Stimulated activated CD4-positive, alpha-beta T cell treated with anti-CD3 and anti-CD28 coated beads, Interleukin-2, amount 100 ng/mL, for 24 hours (primary cell): ENCODE measurements around the gene IL15RA.
"Not testable (repeated sequence)": the region's sequence is repeated elsewhere in the genome, so short reads cannot be mapped to it uniquely, and the experiment has no call there.

Experiments
- DNase-seq, 2 donors: peaks; one replicate each; pipeline ENCODE4 v3.0.0-alpha.2; 2020

The IL15RA gene

DNA sequence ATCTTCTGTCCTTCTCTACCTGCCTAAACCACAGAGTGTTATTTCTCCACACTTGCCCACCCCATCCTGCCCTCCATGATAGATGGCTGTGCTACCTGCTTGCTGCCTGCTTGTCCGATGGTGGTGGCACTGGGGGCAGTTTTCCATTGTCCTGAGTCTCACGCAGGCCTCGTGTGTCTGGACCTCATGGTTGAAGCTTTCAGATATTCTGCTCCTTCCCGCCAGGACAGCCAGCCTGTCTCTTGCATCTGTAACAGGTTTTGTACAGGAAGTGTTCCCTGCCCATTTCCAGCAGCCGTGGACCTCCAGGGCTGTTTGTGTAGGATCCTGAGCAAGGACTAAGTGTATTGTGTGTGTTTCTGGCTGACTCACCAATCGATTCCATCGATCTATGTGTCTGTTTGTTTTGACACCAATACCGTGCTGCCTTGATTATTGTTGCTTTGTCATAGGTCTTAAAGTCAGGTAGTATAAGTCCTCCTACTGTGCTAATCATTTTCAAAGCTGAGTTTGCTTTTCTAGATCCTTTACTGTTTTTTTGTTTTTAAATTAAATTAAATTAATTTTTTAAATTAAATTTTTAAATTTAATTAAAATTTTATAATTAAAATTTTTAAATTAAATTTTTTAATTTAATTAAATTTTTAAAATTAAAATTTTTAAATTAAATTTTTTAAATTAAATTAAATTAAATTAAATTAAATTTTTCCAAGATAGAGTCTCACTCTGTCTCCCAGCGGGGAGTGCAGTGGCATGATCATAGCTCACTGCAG is 8.5 kb downstream of the IL15RA start:
- DNase-seq, result peak in 1 of 2 donors; percentile 8

DNA sequence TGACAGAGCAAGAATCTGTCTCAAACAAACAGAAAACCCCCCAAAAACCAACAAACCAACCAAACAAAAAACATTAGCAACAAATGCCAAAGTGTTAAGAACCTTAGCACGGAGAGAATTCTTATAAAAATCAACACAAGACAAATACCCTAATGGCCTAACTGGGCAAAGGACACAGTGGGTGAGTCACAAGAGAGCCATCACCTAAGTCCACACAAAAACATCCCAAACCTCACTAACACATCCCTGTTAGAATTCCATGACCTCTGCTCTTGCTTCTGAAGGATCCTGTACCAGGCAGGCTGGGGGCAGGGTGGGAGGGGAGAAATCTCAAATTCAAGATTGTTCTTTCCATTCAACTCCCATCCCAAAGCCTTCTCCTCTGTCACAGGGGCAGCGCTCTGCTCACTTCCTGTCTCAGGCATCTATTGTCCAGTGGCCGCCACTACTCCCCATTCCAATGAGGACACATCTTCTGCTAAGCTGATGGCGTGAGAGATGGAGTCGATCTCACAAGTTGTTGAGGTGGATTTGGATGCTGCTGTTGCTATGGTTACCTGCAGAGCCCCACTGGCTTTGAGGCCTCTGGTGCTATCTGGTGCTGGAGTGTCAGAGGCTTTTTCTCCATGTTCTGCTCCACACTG is 9.2 kb downstream of the IL15RA start:
- peak in 1 of 2 donors; percentile 3 for DNase-seq

DNA sequence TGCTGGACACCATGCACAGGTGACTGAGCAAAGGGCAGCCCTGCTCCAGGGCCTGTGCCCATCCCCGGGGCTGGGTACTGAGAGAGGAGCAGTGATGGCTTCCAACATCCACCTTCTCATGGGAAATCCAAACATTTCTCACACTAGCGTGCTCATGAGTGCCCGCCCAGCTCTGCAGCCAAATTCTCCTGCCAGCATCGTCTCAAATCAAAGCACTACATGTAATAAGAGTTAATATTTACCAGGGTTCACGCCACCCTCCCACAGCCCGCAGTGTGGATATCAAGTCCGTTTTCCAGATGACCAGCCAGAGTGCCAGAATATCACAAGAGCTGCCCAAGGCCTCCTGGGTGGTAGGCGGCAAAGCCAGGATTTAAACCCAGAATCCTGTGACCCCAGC is 12.1 kb downstream of the IL15RA start:
- no peak for DNase-seq

DNA sequence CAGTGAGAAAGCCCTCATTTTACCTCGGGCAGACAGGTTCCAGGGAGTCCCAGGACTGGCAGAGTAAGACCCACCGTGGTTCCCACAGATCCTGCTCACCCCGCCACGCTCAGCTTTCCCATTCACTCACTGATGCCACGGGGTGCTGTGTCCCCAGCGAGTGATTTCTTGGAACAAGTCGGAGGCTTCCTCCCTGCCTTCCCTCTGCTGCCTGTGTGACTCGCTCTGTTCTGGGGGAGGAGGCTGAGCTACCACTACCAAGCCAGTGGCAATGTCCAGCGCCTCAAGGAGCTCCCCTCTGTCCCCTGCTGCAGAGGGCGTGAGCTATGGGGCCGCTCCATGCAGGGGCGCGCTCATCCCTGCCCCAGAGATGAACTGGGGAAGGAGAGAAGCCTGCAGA is 12.6 kb downstream of the IL15RA start:
- DNase-seq, result no peak

DNA sequence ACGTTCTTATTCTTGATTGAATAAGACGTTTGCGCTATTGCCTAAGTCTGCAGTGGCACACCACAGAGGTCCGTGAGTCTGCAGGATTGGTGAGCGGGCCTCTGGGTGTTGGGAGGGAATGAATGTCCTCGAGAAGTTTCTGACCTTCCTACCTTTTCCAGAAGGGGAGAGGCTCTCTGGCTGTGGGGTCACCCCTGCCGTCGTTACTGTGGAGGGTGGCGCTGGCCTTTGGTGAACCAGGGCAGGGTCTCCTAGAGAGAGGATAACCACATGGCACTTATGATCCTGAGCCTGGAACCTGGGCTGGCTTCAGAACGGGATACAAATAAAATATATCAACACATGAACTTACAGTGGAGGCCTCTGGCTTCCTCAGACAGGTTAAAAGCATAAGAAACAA is 13.8 kb downstream of the IL15RA start:
- no peak for DNase-seq

DNA sequence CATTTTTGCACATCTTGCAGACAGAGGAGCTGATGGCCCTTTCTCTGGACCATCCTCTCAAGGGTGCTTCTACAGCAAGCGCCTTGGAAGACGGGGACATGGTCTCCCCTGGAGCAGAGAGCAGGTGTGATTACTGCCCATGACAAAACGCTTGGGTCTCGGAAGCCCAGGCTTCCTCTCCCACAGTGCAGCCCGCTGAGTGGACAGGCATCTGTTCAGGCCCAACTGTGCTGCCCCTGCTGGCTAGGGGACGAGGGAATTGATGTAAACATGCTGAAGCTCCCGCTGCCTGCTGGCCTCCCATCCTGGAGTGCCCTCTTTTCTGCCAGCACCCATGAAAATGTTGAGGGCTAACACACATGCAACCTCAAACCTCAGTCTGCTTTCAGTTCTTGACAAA is 14.3 kb downstream of the IL15RA start:
- DNase-seq, result no peak

DNA sequence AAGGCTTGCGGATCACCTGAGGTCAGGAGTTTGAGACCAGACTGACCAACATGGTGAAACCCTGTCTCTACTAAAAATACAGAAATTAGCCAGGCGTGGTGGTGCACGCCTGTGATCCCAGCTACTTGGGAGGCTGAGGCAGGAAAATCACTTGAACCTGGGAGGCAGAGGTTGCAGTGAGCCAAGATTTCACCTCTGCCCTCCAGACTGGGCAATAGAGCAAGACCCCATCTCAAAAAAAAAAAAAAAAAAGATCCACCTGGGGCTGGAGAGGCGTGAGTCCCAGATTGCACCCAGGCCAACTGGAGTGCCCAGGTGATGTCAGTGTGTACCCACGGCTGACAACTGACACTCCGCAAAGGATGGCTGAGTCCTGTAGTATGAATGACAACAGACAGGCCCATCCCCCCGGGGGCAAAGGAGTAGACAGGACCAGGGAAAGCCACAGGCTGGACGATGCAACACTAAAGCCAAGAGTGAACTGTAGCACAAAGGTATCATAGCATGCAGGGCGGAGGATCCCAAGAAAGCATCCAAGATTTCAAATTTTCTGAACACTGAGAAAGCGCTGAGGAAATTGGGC is 14.9 kb downstream of the IL15RA start:
- not testable (repeated sequence) for DNase-seq

DNA sequence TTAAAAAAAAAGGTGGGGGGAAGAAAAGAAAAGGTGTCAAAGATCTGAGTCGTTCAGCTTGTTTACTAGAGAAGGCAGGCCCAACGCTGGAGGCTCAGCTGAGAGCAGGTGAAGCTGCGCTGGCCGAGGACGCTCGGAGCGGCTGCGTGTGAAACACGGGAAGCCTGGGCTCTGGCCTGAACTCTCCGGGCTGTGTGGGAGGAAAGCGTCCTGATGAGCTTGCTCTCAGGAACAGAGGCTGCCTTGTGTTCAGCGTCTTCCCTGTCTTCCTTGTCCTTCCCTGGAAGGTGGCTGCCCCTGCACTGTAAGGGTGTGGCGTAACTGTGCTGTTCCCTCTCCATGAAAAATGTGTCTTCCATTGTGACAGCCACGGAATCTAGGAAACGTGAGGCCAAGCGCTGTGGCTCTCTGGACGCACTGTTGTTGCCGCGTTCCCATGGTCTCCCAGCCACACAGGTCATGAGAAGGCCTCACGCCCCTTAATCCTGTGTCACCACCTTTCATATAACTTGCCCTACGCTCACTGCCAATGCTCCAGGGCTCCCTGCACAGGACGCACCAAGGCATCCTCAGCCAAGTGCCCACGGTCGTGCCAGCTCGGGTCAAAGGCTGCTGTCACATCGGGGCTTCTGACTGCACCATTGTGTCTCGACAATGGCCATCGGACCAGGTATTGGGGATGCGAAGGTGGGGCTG is 15.8 kb downstream of the IL15RA start:
- DNase-seq, result no peak

DNA sequence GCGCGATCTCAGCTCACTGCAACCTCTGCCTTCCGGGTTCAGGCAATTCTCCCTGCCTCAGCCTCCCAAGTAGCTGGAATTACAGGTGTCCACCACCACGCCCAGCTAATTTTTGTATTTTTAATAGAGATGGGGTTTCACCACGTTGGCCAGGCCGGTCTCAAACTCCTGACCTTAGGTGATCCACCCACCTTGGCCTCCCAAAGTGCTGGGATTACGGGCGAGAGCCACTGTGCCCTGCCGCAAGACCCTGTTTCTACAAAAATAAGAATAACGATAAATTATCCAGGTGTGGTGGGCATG is 16.4 kb downstream of the IL15RA start:
- not testable (repeated sequence) for DNase-seq

DNA sequence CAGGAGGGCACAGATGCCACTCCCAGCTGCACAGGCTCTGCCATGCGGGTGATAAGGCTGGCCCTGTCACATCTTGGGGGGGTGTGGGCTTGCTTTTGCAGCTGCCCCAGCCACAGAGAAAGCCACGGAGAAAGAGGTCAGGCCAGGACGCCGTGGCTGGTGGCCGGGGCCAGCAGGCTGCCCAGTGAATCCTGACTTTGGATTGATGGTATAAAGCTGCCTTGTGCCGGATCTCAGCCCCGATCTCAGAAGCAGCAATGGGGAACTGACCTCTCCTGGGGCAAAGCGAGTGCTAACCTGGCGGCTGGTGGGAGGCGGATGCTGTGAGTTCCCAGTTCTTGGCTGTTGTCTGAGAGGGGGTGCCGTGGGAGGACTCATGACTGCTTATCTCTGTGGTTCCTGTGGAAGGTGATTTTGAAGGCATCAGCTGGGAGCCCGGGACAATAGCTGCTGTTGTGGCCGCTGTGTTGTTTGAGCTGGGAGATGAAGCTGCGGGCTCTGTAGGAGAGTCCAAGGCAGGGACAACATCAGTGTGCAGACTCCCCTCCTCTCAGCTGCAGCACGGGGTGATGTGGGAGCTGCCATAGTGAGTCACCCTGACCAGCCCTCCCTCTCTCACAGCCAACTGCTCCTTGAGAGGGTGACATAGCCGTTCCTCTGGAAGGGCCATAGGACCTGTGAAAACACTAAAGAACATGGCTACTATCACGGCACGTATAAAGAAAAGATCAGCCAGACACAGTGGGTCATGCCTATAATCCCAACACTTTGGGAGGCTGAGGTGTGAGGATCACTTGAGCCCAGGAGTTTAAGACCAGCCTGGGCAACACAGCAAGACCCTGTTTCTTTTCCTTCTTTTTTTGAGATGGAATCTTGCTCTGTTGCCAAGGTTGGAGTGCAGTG is 17.0 kb downstream of the IL15RA start:
- no peak for DNase-seq

DNA sequence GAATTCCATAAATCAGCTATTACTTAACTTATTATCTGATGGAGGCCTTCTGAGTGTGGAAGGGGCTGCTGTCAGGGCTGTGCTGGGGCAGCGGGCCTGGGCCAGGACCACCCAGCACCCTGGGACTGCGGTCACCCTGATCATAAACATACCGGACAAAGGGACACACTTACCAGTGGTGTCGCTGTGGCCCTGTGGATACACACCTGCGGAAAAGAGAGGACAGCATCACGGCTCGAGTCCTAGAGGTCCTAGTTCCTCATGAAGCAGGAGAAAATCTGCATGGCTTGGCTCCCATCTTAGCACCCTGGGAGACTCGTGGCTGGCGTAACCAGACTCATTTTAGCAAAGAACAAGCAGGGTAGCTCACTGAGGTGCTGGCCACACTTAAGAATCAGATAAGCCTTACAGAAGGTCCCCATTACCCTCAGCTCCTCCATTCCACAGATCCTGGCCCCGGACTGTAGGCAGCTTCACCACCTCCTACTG is 17.7 kb downstream of the IL15RA start:
- no peak for DNase-seq

DNA sequence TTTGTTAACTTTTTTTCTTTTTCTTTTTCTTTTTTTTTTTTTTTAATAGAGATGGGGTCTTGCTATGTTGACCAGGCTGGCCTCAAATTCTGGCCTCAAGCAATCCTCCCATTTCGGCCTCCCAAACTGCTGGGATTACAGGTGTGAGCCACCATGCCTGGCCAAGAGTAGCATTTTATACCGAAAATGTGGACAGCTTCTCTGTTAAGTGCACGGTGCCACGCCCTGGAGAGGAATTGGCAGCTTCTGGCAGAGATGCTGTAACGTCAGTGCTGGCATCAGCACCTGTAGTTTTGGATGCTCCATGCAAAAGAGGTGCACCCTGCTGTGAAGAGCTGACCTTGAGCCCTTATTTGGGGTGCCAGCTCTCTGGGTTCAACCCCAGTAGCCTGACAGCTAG is 18.2 kb downstream of the IL15RA start:
- no peak for DNase-seq

DNA sequence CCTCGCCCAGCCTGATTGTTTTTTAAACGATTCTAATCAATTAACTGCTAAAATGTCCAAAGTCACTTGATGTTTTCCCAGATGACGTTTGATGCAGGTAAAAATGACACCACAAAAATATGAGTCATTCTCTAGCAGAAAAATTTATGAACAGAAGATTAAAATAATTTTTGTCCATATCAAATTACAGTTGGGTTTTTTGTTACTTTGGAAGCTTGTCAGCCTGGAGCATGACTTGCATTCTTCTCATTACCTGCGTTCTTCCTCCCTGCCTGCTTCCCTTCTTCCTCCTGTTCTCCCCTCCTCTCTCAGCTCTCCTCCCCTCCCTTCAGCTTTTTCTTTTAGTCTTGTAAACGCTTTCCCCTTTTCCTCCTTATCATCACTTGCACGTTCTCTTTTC is 18.7 kb downstream of the IL15RA start:
- DNase-seq, result no peak

DNA sequence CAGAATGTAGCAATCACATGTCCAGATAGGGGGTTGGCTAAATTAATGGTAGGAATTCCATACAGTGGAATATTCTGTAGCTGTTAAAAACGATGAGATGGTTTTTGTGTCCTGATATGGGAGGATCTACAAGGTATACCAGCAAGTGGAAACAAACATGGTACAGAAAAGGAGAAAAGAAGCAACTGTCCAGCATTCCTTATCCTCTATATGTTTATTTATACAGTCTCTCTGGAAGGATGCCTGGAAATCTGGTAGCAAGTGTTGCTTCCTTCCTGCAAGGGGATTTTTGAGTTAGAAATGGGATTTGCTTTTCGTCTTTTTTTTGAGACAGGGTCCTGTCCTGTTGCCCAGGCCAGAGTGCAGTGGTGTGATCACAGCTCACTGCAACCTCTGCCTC is 19.3 kb downstream of the IL15RA start:
- DNase-seq, result no peak

DNA sequence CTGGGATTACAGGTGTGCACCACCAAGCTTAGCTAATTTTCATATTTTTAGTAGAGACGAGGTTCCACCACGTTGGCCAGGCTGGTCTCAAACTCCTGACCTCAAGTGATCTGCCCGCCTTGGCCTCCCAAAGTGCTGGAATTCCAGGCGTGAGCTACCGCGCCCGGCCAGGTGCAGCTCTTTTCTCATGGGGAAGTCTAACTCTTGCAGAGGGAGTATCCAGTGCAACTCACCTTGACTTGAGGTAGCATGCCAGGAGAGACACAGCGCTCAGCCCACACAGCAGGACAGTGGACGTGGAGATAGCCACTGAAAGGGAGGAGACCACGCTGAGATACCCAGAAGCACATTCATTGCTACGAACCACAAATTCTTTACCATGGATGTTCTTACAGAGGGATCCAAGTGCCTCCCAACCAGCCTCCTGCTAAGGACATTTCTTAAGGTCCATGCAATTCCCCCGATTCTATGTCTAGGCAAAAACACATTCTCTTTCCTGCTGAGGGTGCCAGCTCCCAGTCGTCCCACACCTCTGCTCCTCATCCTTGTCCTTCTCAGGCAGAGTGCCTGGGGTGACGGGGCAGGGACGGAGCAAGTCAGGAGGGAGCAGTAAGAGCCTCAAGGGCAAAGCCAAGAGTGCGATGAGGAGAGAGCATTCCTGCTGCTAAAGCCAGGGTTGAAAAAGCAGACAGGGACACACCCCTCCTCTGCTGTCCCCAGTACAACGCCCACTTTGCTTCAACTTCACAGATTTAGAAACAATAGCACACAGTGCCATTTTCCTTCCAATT is 21.0 kb downstream of the IL15RA start:
- no peak for DNase-seq

DNA sequence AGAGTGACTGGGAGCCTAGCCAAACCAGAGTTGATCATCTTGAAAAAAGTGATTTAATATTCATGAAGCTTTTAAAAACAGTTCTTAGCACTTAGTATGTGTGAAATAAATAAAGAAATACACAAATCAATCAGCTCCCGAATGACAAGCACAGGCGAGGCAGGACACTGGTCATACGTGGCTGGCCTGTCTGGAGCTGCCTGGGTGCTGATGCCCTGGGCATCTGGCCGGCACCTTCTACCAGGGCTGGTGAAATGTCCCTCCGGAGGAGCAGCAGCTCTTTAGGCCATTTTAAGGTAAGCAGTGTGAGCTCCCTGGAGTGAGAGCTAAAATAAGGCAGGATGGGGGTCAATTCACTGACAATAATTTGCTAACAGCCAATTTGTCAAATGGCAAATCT is 23.7 kb downstream of the IL15RA start:
- DNase-seq, result no peak

DNA sequence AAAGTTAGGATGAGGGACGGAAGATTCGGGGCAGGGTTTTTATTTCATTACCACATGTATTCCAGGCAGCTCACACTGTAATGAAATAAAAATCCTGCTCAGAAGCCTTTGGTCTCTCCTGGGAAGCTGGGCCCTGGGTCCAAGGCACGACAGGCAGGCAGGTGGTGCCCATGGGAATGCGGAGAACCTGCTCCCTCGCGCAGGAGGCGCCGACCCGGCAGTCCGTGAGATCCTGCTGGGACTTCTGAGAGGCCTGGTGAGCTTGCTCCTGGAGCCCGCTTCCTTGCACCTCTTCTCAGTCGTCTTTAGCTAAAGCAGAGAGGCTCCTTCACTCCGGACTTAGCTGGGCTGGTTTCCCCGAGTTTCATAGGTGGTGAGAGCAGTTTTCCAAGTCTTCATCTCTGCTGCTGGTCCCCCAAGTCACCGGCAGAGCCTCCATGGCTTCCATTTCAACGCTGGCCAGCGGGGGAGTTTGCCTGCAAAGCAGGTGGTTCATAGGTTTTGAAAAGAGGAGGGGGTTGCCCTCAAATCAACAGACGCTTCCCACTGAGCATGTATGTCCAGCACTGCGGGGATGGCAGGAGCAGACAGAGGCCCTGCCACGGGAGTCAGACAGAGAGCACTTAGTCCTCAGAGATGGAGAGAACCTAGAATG is 24.5 kb downstream of the IL15RA start:
- DNase-seq, result no peak

DNA sequence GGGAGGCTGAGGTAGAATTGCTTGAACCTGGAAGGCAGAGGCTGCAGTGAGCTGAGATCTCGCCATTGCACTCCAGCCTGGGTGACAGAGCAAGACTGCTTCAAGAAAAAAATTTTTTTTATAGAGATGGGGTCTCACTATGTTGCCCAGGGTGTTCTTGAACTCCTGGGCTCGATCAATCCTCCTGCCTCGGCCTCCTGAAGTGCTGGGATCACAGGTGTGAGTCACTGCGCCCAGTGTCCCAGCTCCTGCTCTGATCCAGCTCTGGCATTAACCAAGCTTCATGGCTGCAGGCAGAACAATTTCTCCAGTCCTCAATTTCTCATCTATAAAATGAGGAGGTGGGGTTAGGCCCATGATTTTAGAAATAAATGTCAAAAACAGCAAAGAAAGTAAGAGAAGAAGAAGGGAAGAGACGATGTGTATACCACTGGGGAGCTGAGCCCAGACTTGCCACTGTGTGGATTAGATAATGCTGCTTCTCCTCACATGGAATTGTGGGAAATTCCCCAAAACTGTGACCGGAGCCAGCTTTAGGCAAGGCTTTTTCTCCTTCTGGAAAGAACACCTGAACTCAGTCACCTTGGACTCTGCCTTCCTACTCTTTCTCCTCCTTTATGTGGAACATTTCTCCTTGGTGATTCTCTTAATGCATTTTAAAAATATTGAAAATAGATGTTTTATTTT is 25.5 kb downstream of the IL15RA start:
- no peak for DNase-seq

DNA sequence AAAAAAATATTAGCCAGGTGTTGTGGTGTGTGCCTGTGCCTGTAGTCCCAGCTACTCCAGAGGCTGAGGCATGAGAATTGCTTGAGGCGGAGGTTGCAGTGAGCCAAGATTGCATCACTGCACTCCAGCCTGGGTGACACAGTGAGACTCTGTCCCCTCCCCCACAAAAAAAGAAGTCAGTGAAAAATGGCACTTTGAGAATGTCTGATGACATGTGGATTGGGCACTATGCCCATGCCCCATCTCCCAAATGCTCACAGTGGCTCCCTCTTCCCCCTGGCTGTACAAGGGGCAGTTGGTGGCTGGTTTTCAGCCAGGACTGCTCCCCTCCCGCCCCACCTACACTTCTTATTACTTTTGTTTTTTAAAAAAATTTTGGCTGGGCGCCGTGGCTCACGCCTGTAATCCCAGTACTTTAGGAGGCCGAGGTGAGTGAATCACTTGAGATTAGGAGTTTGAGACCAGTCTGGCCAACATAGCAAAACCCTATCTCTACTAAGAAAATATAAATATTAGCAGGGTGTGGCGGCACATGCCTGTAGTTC is 26.1 kb downstream of the IL15RA start:
- DNase-seq, result no peak

DNA sequence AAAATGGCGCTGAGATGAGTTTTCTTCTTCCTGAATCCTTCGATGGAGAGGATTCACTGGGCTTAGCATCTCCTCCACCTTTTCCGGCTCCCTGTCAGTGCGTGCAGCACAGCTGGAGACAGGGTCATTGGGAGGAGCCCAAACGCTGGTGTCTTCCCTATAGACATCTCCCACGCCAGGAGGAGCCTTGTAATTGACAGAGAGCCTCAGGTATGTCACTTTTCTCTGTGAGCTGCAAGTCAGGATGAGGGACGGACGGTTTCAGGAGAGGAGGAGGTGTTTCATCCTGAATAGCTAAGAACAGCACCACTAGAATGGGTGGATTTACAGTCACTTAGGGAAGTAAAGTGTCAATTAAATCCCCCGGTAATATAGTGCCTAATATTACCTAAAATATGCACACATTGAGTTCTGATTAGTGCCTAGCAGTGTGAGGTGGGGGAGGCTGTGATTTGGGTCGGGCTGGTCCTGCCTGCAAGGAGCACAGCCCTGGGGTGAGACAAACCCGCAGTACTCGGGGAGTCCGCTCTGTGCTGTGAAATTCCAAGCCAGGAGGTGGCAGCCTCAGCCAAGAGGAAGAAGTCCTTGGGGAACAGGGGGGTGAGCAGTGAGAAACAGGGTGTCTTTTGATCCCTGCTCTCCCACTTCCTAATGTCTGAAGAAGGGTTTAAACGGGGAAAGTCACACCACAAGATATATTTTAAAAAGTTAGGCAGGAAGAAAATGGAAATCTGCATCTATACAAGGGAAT is 28.2 kb downstream of the IL15RA start:
- peak; percentile 29 to 41 for DNase-seq
